Epithelial cell of alveolus of lung (primary cell): ENCODE results near the gene MANSC4. TPM values are rescaled to one million over a fixed set of nuclear protein-coding genes. Genes with fewer than 3 reads are reported as not detected.

ENCODE experiments used
- total RNA-seq: library from RNA; depleted of rRNA; stranded (reverse); fragments of >200 nt; gene quantifications from 2 replicates; pipeline ENCODE4 v1.2.1, GENCODE V29; 2015

The MANSC4 gene
- not detected in 2 replicates for total RNA-seq

DNA sequence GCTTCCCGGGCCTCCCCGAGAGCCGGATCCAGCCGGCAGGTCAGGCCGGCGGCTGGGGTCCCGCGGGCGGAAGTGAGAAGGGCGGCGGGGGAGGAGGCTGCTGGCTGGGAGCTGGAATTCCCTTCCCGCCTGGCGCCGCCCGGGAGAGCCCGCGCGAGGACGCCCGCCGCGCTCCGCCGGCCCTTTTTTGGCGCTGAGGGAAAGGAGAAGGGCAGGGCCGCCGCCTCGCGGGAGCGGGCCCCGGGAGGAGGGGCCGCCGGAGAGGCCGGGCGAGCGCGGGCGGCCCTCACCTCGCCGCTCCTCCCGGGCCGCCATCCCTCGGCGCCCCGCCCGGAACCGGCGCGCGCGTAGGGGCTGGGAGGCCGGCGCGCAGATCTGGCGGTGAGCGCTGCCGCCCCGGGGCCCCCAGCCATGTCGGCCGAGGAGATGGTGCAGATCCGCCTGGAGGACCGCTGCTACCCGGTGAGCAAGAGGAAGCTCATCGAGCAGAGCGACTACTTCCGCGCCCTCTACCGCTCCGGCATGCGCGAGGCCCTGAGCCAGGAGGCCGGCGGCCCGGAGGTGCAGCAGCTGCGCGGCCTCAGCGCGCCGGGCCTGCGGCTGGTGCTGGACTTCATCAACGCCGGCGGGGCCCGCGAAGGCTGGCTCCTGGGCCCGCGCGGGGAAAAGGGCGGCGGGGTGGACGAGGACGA is at the start of gene MANSC4, which contains the start of gene KLHL42:
MANSC4 (minus strand) TSS at position 317 of the 692 bp plus-strand sequence. CDS start 8,960 bp downstream, outside the sequence.
KLHL42 (plus strand) TSS at position 314 of the 692 bp plus-strand sequence; CDS start at position 412, 98 bp downstream.

Other genes starting within 250 kb of the MANSC4 start
- 1.8 TPM in 1 of 2 replicates, not detected in the other for gene REP15, start 83.8 kb downstream of the MANSC4 start, total RNA-seq
- 52.8 and 56.6 TPM in 2 replicates for gene MRPS35, start 69.4 kb downstream of the MANSC4 start, total RNA-seq
- 20.8 and 23.9 TPM in 2 replicates for gene KLHL42, start within 50 bp of the MANSC4 start, total RNA-seq
- 2.3 and 3.0 TPM in 2 replicates for gene PTHLH, start 192.5 kb upstream of the MANSC4 start, total RNA-seq